Measurements from ENCODE around the gene ZNF804A.
"Not testable (repeated sequence)": the region's sequence is repeated elsewhere in the genome, so short reads cannot be mapped to it uniquely, and the experiment has no call there.

ZNF804A gene

GRCh38 chr2:184815824-184816223, 217.5 kb downstream of the ZNF804A start:
- DNase-seq (ENCODE audit: low read depth, low spot score) = no peak

DNA sequence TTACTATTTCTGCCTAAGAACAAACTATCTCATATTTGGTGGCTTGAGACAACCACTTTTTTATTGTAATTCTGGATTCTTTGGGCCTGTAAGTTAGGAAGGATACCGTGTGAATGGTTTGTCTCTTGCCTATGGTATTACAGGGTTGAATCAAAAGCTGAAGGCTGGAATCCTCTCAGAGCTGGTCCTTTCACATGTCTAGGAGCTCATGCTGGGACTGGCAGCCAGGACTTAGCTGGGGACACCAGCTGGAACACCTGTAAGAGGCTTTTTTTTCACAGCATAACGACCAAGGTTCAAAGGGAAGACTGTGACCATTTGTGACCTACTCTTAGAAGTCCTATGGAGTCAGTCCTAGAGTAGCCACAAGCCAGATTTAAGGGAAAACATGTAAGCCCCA, 226.3 kb downstream of the ZNF804A start:
- no peak for DNase-seq (ENCODE audit: low read depth, low spot score)

GRCh38 chr2:184830531-184830930, 232.2 kb downstream of the ZNF804A start:
- no peak for DNase-seq (ENCODE audit: low read depth, low spot score)

DNA sequence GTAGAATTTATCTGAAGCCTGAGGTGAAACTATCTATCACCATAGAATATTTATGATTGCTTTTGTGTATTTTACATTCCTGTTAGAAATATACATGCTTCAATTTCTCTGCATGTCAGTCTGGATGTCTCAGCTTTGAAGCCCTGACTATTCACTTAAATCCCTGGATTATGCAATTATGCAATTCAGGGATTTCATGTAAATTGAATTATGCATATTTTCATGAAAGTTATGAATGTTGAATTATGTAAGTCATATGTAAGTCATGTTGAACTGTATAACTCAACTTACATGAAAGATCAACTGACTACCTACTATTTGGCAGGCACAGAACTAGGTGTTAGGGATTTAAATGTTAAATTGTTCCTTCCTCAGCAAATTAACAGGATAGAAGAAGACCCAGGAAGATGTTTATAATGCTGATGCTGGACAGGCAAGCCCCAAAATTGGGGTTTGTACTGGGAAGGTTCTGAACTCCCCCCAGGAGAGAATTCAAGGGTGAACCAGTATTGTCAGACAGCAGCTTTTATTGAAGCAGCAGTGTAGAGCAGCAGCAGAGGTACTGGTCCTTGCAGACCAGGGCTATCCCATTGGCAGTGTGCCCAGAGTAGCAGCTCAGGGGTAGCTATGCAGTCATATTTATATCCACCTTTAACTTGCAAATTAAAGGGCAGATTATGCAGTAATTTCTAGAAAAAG, 236.5 kb downstream of the ZNF804A start:
- DNase-seq (ENCODE audit: low read depth, low spot score) = no peak

DNA sequence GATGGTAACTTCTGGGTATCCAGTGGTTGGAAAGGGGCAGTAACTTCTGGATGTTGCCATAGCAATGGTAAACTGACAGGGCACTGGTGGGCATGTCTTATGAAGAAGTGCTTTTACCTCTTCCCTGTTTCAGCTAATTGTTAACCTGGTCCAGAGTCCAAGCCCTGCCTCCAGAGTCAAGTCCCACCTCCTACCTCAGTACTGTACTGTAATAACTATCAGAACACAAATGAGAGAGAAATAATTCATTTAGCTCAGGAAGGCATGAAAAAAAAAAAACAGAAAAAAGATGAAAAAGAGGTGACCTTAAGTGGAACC, 237.0 kb downstream of the ZNF804A start:
- no peak for DNase-seq (ENCODE audit: low read depth, low spot score)

DNA sequence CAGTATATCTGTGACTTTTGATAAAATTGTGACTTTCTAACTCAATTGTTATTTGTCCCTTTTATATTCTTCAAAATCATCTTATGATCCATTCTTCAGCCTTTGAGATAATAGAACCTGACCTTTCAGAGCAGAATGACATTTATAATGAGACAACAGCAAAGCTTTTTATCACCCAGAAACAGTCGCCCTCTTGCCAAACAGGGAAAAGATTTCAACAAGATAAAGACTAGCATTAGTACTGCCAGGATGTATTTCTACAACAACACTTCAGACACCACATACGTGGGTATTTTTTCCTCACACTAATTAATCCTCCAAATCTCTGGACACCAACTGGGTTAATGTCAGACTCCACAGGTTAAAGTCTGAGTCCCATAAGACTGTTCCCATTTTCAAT, 249.0 kb downstream of the ZNF804A start:
- no peak for DNase-seq (ENCODE audit: low read depth, low spot score)

DNA sequence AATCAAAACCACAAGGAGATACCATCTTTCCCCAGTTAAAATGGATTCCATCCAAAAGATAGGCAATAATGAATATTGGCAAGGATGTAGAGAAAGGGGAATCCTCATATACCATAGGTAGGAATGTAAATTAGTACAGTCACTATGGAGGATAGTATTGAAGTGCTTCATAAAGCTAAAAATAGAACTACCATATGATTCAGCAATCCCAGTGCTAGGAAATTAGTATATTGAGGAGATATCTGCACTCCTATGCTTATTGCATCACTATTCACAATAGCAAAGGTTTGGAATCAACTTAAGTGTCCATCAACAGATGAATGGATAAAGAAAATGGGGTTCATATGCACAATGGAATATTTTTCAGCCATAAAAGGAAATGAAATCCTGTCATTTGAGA, 251.2 kb downstream of the ZNF804A start:
- no peak for DNase-seq (ENCODE audit: low read depth, low spot score)

DNA sequence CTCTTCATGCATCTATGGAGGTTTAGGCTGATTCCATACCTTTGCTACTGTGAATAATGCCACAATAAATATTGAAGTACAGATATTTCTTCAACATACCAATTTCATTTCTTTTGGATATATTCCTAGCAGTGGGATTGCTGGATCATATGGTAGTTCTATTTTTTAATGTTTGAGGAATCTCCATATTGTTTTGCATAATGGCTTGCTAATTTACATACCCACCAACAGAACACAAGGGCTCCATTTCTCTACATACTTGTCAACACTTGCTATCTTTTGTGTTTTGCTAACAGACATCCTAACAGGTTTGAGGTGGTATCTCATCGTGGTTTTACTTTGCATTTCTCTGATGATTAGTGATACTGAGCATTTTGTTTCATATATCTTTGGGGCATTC, 253.2 kb downstream of the ZNF804A start:
- no peak for DNase-seq (ENCODE audit: low read depth, low spot score)

DNA sequence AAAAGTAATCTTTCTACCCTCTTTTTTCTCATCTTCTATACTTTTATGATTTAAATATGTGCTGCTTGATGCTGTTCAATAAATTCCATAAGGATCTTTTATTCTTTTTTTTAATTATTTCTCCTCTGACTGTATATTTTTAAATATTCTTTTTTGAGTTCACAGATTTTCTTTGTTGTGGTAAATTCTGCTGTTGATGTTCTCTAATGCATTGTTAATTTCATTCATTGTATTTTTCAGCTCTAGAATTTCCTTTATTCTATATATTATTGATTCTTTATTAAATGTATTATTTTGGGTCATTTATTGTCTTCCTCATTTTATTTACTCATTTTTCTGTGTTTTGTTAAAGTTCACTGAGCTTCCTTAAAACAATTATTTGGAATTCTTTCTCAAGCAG, 260.9 kb downstream of the ZNF804A start:
- DNase-seq (ENCODE audit: low read depth, low spot score) = no peak

GRCh38 chr2:184860744-184861143, 262.4 kb downstream of the ZNF804A start:
- DNase-seq (ENCODE audit: low read depth, low spot score) = no peak

- no peak for DNase-seq (ENCODE audit: low read depth, low spot score)
Observed at GRCh38 chr2:184875212-184875611, 276.9 kb downstream of the ZNF804A start.

GRCh38 chr2:184875911-184876310, 277.6 kb downstream of the ZNF804A start:
- DNase-seq (ENCODE audit: low read depth, low spot score) = no peak

GRCh38 chr2:184877909-184878308, 279.6 kb downstream of the ZNF804A start:
- DNase-seq (ENCODE audit: low read depth, low spot score) = no peak

DNA sequence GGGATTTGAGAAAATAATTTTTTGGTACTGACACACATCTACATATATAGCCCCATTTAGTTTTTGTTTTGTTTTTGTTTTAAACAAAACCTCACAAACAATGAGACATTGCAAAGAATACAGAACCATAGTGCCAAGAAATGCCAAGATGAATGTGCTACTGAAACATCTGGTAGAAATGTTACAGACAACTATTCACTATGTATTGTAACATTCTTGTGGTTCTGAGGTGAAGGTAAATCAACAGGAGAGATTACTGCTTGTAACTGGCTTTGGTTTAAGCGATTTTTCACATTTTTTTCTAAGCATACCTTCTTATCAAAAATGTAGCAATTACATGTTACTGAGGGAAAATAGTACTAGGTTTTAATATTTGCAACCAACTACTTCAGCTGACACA, 281.3 kb downstream of the ZNF804A start:
- no peak for DNase-seq (ENCODE audit: low read depth, low spot score)

DNA sequence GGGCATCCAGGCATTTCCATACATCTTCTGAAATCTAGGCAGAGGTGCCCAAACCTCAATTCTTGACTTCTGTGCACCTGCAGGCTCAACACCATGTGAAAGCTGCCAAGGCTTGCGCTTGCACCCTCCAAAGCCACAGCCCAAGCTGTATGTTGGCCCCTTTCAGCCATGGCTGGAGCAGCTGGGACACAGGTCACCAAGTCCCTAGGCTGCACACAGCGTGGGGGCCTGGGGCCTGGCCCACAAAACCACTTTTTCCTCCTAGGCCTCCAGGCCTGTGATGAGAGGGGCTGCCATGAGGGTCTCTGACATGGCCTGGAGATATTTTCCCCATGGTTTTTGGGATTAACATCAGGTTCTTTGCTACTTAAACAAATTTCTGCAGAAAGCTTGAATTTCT, 288.3 kb downstream of the ZNF804A start:
- not testable (repeated sequence) for DNase-seq (ENCODE audit: low read depth, low spot score)

- no peak for DNase-seq (ENCODE audit: low read depth, low spot score)
Observed at GRCh38 chr2:184890311-184890710, 292.0 kb downstream of the ZNF804A start.

DNA sequence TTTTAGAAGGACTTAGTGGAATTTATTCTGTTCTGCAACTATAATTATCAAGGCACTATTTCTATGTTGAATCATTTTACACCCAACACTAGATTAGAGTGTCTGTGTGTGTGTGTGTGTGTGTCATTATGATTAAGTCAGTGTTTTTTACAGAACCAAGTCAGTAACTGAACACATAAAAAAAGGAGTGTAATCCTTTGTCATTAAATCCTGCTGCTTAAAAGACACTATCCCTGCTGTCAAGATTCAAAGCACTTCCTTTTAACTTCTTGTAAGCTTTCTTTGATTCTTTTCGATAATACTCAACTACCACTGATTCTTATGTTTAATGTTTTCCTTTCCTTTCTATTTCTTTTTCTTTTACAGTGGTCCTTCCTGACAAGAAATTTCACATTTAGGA, 306.7 kb downstream of the ZNF804A start:
- DNase-seq (ENCODE audit: low read depth, low spot score) = no peak

- no peak for DNase-seq (ENCODE audit: low read depth, low spot score)
Observed at GRCh38 chr2:184906160-184906559, 307.8 kb downstream of the ZNF804A start.

GRCh38 chr2:184906709-184907108, 308.4 kb downstream of the ZNF804A start:
- no peak for DNase-seq (ENCODE audit: low read depth, low spot score)

DNA sequence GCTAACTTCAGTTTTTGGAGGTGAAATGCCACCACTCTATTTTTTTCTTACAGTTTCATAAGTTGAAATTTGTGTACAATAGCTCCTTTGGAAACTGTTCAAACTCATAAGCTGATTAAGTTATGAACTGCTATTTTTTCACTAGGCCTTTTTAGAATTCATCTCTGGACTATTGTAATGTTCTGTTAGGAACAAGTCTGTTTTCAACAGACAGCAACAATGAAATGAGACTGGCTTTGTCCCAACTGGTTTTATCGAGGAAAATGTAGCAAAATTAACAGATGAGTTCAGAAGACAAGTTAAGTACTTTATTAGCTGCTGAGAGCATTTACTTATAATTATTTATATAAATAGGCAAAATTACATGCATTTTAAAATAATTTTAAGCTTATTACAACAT, 310.6 kb downstream of the ZNF804A start:
- DNase-seq (ENCODE audit: low read depth, low spot score) = no peak

DNA sequence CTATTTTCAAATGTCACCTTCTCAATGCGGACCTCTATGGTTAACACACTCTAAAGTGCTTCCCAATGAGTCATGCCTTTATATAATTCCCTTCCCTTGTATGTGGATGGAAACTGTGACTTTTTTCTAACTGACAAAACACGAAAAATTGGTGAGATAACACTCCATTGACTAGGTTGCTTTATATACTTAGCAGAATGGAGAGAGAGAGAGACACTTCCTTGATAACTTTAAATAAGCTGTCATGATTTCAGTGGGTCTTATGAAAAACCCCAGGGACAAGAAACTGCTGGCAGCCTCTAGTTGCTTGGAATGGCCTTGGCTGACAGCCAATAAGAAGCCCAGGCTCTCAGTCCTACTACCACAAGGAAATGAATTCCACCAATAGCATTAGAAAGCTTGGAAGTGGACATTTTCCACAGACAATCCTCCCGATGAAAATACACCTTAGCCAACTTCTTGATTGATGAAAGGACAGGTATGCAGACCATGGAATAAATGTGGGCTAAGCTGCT, 322.2 kb downstream of the ZNF804A start:
- no peak for DNase-seq (ENCODE audit: low read depth, low spot score)

- no peak for DNase-seq (ENCODE audit: low read depth, low spot score)
Observed at GRCh38 chr2:184921676-184922075, 323.3 kb downstream of the ZNF804A start.

DNA sequence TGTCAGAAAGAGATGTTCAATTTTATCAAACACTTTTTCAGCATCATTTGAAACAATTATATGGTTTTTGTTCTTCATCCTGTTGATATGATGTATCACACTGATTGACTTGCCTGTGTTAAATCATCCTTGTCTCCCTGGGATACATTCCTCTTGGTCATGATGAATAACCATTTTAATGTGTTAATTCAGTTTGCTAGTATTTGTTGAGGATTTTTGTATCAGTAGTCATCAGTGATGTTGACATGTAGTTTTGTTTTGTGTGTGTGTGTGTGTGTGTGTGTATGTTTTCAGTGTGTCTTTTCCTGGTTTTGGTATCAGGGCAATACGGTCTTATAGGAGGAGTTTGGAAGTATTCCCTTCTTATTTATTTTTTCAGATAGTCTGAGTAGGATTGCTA, 325.4 kb downstream of the ZNF804A start:
- DNase-seq (ENCODE audit: low read depth, low spot score) = no peak

- no peak for DNase-seq (ENCODE audit: low read depth, low spot score)
Observed at GRCh38 chr2:184927040-184927439, 328.7 kb downstream of the ZNF804A start.

Measured in activated CD4-positive, CD25-positive, alpha-beta regulatory T cell treated with anti-CD3 and anti-CD28 coated beads, Interleukin-2, amount 50 U/mL, for 16 hours (primary cell).